ENCODE results near the gene ENG.
"Not testable (repeated sequence)": the region's sequence is repeated elsewhere in the genome, so short reads cannot be mapped to it uniquely, and the experiment has no call there.

Gene ENG

DNA sequence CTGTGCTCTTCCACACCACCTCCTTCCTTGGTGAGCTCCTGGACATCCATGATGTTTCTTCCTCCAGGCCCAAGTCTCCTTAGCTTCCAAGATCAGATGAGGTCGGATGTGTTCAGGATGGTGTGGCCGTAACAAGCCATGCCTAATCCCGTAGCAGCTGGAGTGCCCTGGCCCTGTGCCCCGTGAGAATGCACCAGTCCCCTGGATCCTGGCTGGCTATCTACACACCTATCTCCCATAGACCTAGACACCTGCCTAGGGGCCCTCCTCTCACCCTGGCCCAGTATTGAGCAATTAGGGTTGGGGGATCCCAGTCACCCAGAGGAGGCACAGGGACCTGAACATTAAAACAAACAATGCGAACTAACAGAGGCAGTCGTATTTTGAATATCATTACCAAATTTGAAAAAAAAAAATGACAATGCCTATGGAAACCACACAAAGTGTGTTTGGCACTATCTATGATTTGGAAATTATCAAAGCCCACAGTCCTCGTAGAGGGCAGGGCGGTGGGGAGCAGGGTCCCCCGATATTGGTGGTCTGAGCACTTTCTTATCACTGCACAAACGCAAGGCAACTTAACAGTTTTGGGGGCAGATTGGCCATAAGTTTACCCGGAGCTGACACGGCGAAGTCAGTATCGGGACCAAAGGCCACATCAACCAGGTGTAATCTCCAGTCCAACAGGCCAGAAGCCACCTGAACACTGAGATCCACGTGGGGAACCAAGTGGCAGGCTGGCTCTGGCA lies 13.2 kb downstream of the ENG start:
- no peak for DNase-seq

DNA sequence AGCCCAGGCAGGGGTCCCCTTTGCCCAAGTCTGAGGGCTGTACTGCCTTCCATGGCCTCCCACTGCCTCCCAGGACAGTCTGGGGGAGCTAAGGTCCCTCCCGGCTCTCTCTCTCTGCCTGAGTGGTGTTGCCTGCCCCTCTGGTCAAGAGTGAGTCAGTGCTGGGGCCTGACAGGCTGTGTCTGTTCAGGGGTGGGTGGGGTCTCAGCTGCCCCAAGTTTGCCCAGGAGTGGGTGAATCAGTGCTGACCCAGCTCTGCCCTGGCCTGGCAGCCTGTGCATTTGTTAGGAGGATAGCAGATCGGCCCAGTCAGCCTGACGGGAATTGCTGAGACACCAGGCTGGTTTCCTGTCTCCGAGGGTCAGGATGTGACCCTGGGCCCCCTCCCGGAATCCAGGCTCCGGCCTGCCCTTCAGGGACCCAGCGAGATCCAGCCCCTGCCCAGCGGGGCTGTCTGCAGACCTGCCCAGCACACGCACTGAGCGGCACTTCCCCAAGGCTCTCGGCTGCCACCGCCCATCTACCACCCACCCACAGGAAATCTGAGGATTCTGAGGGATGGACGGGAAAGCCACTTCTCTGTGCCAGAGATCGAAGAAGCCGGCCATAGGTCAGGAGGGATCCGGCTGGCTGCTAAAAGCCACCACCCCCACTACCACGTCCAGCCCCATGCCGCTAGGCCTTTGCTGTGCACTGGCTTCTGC lies 15.9 kb downstream of the ENG start:
- DNase-seq: no peak

DNA sequence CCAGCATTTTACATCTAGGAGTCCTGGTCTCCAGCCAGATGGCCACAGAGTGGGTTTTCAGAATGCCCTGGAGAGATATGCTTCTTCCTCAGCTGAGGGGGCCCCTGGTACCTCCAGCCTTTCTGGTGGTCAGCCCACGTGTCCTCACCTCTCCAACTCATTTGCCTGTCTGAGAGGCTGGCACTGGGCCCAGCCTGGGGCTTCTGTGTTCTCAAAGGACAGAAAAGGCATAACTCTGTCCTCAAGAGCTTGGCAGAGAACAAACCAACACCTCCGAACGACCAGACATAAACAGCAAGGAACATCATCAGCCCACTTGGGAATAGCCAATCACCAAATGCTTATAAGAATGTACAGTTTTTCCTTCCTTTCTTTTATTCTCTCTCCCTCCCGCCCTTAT lies 17.1 kb downstream of the ENG start:
- DNase-seq: no peak

DNA sequence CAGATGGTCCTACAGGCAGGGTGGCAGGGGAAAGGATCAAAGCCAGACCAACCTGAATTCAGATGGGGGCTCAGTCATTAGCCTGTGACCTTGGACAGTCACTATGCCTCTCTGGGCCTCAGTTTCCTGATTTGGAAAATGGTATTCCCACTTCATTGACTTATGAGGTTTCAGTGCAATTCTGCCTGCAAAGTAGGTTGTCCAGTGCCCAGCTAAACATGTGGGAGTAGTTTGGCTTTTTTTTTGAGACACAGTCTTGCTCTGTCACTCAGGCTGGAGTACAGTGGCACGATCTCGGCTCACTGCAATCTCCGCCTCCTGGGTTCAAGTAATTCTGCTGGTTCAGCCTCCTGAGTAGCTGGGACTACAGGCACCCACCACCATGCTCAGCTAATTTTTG lies 17.9 kb downstream of the ENG start:
- not testable (repeated sequence) for DNase-seq

DNA sequence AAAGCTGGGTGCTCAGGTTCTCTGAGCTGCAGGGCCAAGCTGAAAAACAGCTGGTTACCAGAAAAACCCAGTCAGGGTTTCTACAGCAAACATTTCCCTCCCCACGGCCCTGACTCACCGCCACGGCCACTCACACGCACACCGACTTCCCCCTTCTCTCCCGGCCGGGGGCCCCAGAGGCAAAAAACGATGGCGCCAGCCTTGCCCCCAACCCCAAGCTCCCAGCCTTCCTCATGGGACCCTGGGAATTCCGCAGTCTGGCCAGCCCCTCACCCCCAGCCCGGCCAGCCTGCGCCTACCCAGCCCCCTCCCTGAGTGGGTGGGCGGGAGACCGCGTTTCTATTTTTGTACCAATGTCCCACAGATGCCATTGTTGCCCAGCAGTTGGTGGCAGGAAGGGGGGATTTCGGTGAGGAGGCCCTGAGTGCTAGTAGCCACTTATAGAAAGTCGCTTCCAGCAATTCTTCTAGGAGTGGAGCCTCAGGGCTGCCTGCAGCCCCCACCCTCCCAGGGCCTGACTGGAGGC lies 18.4 kb downstream of the ENG start:
- no peak for DNase-seq

DNA sequence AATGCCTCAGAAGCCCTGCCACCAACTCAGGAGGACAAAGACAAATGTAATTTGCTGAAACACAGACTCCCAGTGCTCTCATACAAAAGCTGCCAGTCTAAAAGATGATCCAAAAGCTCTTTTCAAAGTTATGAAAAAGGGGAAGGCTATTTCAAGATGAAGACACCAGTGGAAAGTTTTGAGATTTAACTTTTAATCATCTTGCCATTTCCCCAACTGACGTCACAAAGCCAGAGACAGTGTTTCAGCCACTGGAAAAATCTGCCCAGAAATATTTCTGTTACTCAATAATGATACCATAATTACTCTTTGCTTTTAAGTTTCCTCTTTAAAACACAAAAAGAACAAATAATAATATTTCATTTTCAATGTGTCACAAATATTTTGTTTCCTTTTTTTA lies 20.9 kb downstream of the ENG start:
- no peak for DNase-seq

DNA sequence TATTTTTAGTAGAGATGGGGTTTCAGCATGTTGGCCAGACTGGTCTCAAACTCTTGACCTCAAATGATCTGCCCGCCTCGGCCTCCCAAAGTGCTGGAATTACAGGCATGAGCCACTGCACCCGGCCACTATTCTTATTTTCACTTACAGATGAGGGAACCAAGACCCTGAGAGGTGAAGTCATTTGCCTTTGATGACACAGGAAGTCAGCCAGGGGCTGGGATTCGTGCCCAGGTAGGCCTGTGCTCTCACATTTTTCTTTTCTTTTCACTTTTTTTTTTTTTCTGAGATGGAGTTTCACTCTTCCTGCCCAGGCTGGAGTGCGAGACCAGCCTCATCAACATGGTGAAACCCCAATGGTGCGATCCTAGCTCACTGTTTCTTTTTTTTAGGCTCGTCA lies 22.2 kb downstream of the ENG start:
- DNase-seq: no peak

DNA sequence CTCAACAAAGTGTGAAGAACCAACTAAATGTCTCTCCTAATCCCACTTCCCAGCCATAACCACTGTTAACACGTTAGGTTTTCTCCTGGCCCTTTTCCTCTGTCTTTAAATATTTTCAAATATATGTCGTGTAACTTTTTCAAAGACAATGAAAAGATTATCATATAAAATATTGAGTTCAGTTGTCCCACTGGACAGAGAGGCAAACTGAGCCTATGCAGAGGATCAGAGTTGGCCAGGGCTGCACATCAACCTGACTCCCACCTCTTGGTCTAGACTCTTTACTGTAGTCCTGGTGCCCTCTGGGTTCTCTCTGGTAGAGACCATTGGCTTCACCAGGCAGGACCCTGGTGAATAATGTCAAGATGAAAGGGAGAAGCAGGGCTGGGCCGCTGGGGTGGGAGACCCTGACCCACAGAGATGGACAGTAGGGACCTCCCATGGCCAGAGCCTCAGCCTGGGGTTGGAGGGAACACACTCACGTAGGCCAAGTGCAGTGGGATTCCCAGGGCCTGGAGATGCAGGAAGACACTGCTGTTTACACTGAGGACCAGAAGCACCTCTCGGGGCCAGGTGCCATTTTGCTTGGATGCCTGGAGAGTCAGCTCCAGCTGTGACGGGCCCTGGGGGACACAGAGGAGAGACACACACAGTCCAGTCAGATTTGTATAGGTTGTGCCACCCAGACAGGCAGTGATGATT lies 25.1 kb downstream of the ENG start:
- no peak for DNase-seq

DNA sequence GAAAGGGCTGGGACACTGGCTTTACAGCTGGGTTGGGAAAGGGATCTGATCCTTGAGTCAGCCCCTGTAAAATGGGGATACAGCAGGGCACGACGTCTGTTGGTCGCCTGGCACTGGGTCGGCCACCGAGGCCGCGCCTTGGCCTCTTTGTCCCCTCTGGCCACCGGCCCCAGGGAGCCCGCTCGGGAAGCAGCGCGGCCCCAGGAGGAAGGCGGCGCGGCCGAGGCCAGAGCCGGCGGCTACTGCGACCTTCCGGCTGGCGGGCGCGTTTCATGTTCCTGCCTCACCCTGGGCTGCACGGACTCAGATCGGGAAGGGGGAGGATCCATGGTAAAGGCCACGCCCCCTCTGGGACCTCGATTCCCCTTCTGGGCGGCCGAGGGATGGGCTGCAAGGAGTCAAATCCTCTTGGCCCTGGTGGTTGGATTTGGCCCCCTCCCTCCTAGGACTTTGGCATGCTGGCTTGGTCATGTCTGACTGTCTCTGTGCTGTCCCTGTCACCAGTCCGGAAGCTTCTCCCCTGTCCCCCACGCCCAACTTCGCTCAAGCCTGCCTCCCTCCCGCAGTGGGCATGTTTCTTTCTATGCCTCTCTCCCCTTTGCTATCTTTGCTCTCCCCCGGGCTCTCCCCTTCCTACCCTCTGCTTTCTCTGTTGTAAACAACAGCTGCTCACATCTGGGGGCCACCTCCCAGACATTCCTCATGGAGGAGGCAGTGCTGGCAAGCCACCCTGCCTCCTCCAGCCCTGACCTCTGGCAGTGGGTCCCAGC lies 26.0 kb downstream of the ENG start:
- no peak for DNase-seq

DNA sequence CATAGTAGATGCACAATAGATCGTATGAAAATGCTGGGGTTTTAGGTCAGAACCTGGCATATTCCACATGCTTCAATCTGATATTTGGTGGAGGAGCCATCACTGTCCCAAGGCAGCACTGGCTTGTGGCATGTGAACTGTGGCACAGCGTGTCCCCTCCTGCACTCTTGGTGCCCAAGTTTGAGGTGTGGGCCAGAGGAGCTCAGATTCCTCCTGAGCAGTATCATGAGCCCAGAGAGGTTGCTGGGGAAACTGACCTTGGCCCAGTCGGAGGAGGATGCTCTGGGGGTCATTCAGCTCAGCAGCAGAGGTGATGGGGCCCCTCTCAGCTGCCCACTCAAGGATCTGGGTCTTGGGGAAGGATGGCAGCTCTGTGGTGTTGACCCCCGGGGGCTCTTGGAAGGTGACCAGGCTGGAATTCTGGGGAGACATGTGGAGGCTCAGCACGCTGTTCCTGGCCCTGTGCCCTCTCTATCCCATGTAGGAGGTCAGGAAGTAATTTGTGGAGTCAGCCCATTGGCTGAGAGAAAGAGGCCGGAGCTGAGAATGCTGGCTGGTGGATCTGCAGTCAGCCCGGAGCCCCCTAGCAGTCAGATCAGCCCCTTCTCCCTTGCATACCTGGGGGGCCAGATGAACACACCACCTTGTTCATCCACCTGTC lies 28.1 kb downstream of the ENG start:
- DNase-seq: no peak

DNA sequence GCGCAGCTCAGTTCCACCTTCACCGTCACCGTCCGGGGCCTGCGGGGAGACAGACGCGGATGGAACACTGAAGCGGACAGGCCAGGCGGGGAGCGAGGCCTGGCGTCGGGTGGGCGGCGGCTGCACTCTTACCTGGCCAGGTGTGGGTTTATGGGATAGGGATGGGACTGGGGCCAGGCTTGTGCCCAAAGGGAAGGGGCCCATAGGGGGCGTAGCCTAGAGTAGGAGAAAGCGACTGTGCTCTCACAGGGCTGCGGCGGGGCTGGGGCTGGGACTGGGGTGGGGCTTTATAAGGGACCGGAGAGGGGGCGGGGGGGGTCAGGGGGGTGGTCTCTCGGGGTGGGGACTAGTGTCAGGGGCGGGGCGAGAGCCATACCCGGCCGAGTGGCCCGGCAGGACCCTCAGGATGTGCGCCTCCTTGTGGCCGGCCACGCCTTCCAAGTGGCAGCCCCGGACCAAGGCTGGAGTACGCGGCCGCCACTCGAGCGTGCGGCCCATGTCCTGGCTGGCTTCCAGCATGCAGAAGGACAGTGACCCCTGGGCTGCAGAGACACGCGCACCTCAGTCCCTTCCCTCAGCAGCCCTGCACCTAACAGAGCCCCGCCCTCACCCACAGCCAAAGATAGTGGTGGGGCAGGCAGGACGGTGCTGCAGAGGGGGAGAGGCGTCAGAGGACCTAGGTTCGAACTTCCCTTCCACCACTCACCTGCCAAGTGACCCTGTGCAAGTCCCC lies 29.0 kb downstream of the ENG start:
- DNase-seq: no peak

DNA sequence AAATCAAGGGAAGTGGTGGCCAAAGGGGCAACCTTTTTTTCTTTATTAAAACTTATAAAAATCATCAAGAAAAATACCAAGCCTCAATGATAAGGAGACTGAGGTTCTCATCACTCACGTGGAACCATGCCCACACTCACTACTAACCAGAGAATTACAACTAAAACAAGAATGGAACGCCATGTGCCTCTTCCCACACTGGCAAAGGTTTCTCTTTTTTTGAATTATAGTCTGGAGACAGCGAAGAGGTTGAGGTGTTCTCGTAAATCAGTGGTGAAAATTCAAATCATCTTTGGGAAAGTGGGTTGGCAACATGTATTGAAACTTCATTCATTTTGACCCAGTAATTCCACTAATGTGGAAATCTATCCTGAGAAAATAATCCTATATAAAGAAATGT lies 32.4 kb downstream of the ENG start:
- no peak for DNase-seq

DNA sequence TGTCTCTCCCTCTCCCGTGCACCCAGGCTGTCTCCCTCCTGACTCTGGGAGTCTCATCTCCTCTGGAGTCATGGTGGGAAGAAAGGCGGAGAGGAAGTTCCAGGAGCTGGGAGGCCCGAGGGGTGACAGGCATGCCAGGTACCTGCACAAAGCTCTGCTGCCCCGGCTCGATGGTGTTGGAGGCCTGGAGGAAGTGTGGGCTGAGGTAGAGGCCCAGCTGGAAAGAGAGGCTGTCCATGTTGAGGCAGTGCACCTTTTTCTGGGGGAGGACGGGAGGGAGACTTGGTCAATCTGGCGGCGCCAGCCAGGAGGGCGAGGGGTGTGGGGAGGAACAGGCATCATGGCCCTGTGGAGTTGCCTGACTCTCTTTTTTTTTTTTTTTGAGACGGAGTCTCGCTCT lies 35.9 kb downstream of the ENG start:
- DNase-seq: no peak

DNA sequence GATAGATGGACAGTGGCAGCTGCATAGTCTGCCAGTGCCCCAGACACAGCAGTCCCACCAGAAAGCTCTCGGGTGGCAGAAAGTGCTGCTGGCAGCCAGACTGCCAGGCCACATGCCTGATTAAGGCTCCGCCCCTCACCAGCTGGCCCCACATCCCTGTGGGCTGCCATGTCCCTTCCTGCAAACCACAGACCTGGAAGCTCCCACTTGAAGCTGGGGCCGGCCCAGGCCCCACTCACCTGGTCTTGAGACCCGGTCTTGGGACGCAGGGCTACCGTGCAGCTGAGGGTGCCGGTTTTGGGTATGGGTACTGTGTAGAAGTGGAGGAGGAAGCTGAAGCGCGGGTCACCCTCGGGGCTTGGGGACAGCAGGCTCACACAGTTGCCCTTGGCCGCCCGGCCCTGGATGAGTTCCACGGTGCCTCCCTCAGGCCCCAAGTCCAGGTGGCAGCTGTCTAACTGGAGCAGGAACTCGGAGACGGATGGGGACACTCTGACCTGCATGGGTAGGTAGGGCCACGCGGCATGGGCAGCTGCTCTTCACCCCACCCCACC lies 36.5 kb downstream of the ENG start:
- no peak for DNase-seq

DNA sequence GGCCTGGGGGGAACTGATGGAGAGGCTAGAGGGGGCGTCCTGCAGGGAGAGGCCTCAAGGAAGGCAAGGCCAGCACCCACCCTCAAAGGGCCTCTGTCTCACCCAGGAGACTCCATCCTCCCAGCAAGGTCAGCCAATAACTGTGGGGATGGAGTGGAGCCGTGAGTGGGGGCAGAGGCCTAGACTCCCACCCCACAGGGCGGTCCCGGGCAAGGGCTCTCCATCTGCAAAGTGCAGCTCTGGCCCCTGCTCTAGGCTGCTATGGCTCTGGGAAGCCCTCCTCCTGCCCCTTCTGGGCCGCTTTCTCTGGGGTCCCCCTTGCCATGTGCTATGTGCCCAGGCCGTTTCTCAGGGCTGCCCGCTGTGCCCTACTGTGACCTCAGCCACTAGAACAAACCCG lies 37.7 kb downstream of the ENG start:
- no peak for DNase-seq

DNA sequence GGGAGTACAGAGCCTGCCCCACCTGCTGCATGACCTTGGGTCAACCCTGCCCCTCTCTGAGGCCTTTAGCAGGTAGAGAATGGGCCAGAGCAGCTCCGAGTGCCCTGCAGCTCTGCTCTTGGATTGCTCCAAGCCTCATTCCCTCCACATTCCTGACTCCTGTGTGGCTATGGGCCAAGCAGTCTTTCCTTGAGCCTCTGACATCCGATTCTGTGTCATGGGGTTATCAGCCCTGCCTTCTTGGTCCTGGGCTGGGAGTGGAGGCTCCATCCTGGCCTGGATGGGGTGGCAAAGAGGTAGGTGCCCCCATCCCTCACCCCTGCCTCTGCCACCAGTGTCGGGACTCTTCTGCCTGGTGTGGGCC lies 38.1 kb downstream of the ENG start:
- no peak for DNase-seq

DNA sequence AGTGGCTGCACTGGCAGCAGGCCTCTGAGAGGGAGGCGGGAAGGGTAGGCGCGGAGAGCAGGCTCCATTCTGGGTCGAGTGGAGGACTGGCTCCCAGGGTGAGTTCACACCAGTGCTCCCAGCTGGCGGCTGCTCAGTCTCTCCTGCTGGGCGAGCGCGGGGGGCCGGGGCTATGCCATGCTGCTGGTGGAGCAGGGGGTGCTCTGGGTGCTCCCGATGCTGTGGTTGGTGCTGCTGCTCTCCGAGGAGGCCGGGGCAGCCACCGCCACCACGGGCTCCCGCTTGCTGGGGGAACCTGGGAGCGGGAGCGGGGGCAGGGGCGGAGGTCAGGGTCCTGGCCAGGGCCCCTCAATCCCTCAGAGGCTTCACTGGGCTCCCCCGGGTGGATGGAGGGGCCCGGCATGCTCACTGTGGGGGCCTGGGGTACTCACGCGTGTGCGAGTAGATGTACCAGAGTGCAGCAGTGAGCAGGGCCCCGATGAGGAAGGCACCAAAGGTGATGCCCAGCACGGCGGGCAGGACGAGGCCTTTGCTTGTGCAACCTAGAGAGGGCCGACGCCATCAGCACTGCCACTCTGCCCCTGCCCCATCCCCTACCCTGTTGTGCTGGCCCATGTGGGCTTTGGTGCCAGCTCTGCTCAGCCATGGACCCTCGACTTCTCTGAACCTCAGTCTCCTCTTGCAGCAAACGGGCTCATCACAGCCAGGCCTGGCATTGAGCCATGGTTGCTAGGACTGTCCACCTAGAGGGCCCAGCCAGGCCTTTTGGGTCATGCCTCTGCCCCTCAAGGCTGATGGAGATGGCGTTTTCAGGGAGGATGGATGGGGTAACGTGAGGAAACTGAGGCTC lies 38.7 kb downstream of the ENG start:
- DNase-seq: no peak

DNA sequence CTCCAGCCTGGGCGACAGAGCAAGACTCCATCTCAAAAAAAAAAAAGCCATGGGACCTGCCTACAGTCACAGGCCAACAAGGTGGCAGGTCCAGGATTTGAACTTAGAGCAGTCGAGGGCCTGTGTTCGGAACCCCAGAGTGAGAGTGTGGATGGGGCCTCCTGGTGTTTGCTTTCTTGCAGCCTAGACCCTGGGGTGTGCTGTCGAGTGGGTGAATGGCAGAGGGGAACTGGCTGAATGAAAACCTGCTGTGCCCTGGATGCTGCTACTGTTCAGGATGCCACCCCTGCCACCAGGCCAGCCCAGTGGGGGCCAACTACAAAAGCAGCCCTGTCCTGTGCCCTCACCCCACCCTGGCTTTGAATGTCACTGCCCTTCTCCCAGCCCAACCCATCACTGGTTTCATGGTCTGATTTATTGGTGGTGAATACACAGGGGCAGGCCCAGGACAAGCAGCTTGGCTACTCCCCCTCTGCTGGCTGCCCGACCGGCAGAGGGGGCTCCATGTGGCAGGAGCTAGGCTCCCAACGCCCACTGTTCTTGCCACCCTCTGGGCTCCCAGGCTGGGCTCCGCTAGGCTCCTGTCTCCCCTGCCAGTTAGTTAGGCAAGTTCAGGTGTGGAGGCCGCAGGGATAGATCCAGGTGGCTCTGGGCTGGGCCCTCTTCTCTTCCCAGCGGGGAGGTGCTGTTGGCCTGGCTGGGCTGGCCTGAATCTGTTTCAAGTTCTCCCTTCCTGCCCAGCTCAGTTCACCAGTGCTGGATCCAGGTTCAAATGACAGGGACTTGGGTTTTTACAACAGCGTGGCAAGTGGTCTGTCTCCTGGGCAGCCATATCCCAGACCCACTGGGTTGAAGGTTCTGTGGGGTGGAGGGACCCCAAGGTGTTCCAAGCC lies 39.6 kb downstream of the ENG start:
- DNase-seq: no peak

DNA sequence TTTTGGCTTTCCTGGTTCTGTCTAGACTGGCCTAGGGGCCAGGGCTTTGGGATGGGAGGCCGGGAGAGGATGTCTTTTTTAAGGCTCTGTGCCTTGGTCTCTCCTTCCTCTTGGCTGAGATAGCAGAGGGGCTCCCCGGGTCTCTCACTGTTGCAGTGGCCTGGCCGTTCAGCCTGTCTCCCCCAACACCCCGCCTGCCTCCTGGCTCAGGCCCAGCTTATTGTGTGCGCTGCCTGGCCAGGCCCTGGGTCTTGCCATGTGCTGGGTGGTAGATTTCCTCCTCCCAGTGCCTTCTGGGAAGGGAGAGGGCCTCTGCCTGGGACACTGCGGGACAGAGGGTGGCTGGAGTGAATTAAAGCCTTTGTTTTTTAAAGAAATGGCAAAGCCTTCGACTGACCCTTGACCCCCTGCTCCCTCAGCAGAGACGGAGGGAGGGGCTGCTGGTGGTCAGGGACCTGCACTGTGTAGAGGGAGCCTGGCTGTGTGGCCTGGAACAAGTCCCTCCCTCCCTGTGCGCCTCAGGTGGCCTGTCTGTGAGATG lies 40.7 kb downstream of the ENG start:
- DNase-seq: no peak
